GM12878 (cell line): Measurements from ENCODE around the gene HOXB3. TPM values are rescaled to one million over a fixed set of nuclear protein-coding genes. Genes with fewer than 3 reads are reported as not detected.

Experiments
- ATAC-seq: fragments of 200-7000 bp; cut with Tn5 transposase; 3 replicates; pipeline ENCODE4 v1.9.1; 2020; ENCODE audit warnings: mild to moderate bottlenecking, moderate library complexity
- BruUV-seq: library from RNA; stranded (reverse); fragments of 400-500 nt; replicated peaks from 2 replicates; lab custom pipeline; 2021; lab: Mats Ljungman, UMichigan
- CTCF ChIA-PET: fragments of 300-600 bp; sonication (Branson Sonifier 250); formaldehyde crosslinking; extraction: SDS; loops from one replicate; lab custom pipeline; 2021; ENCODE audit warnings: inconsistent platforms; lab: Yijun Ruan, JAX
- POLR2A ChIA-PET: fragments of 350-600 bp; formaldehyde crosslinking; extraction: SDS; loops from one replicate; lab custom pipeline; 2021; ENCODE audit warnings: inconsistent platforms; lab: Charles Lee
- RAD21 ChIA-PET: fragments of 300-600 bp; sonication (Branson Sonifier 250); formaldehyde crosslinking; loops from one replicate; lab custom pipeline; 2023; ENCODE audit warnings: antibody characterized with exemption; ENCODE audit not compliant: unreplicated experiment; lab: Charles Lee
- SMC1A ChIA-PET: fragments of 300-600 bp; sonication (Branson Sonifier 250); formaldehyde crosslinking; loops from one replicate; lab custom pipeline; 2023; ENCODE audit not compliant: unreplicated experiment, uncharacterized antibody; lab: Charles Lee
- DNase-seq: peaks from one replicate; pipeline ENCODE4 v3.0.0-alpha.2; 2011; ENCODE audit warnings: low read depth, low spot score
- FAIRE-seq: peaks from 3 replicates; lab custom pipeline; 2011; peaks lifted over from hg19 to GRCh38; lab: Jason Lieb, UNC
- H2AFZ ChIP-seq: 2 replicates; pipeline ENCODE4 v1.6.0; 2011; ENCODE audit warnings: low read depth, low read length, control low read depth; ENCODE audit not compliant: control insufficient read depth
- H3K27ac ChIP-seq: 2 replicates; pipeline ENCODE4 v1.5.1; 2011; ENCODE audit warnings: control low read depth; ENCODE audit not compliant: control insufficient read depth, insufficient read depth
- H3K27me3 ChIP-seq, 2 experiments: replicated peaks in 1 of 2; 2 replicates each; pipeline versions ENCODE4 v1.6.0 to v1.6.1; 2011; ENCODE audit warnings: low read length in 1 of 2; ENCODE audit not compliant: control insufficient read depth in 2 of 2, insufficient read depth in 2 of 2
- H3K36me3 ChIP-seq, 2 experiments: 2 replicates each; pipeline ENCODE4 v1.5.1; 2011; ENCODE audit warnings: low read length in 1 of 2; ENCODE audit not compliant: control insufficient read depth in 2 of 2, insufficient read depth in 2 of 2
- H3K4me1 ChIP-seq: 2 replicates; pipeline ENCODE4 v1.6.1; 2011; ENCODE audit warnings: mild to moderate bottlenecking, low read length, moderate library complexity, mixed read lengths; ENCODE audit not compliant: control insufficient read depth, insufficient read depth
- H3K4me2 ChIP-seq: 2 replicates; pipeline ENCODE4 v1.6.0; 2011; ENCODE audit warnings: control low read depth; ENCODE audit not compliant: control insufficient read depth, insufficient read depth
- H3K4me3 ChIP-seq: fragments of 200-600 bp; sonication (generic); 2 replicates; pipeline ENCODE4 v1.5.1; 2016
- H3K79me2 ChIP-seq: 2 replicates; pipeline ENCODE4 v1.6.0; 2011; ENCODE audit warnings: low read length; ENCODE audit not compliant: control insufficient read depth, insufficient read depth
- H3K9ac ChIP-seq: 2 replicates; pipeline ENCODE4 v1.8.0; 2011; ENCODE audit warnings: low read length, control low read depth, mixed read lengths; ENCODE audit not compliant: control insufficient read depth, insufficient read depth
- H3K9me3 ChIP-seq: replicated peaks from 3 replicates; pipeline ENCODE4 v1.5.1; 2011; ENCODE audit warnings: mild to moderate bottlenecking, low read length; ENCODE audit not compliant: control insufficient read depth, insufficient read depth
- H4K20me1 ChIP-seq: 2 replicates; pipeline ENCODE4 v1.6.0; 2011; ENCODE audit not compliant: control insufficient read depth, insufficient read depth
- BRCA1 ChIP-seq: IDR thresholded peaks from 2 replicates; pipeline ENCODE4 v1.6.1; 2011; ENCODE audit warnings: low read depth, low read length, improper control_type of control experiment
- FOXK2 ChIP-seq: fragments of 450-650 bp; IDR thresholded peaks from 2 replicates; pipeline ENCODE4 v1.6.1; 2017; ENCODE audit warnings: mild to moderate bottlenecking, moderate library complexity
- IRF4 ChIP-seq: IDR thresholded peaks from 2 replicates; pipeline ENCODE4 v1.6.1; 2011; ENCODE audit warnings: low read depth, low read length
- MEF2B ChIP-seq: fragments of 450-650 bp; IDR thresholded peaks from 2 replicates; pipeline ENCODE4 v1.6.1; 2018; ENCODE audit warnings: mild to moderate bottlenecking, moderate library complexity; ENCODE audit not compliant: partially characterized antibody, poor library complexity, severe bottlenecking
- NFXL1 ChIP-seq: fragments of 450-650 bp; IDR thresholded peaks from 2 replicates; pipeline ENCODE4 v1.6.1; 2017; ENCODE audit warnings: antibody characterized with exemption, mild to moderate bottlenecking, borderline replicate concordance
- PML ChIP-seq: IDR thresholded peaks from 2 replicates; pipeline ENCODE4 v1.6.1; 2012; ENCODE audit warnings: low read length, inconsistent platforms
- SMC3 ChIP-seq: IDR thresholded peaks from 2 replicates; pipeline ENCODE4 v1.6.1; 2011; ENCODE audit warnings: low read length, improper control_type of control experiment, borderline replicate concordance
- STAT1 ChIP-seq: fragments of 450-650 bp; conservative IDR thresholded peaks from 2 replicates; pipeline ENCODE4 v1.6.1; 2014; ENCODE audit warnings: antibody characterized with exemption, mild to moderate bottlenecking
- WRNIP1 ChIP-seq: IDR thresholded peaks from 2 replicates; pipeline ENCODE4 v1.6.1; 2011; ENCODE audit warnings: low read depth, low read length, improper control_type of control experiment, borderline replicate concordance
- ZNF384 ChIP-seq: IDR thresholded peaks from 2 replicates; pipeline ENCODE4 v1.6.1; 2012; ENCODE audit warnings: low read depth, mild to moderate bottlenecking, low read length, improper control_type of control experiment, borderline replicate concordance
- WGBS: methylation state at CpG from one replicate; pipeline ENCODE4 v1.1.6; 2016; ENCODE audit warnings: low lambda C conversion rate; ENCODE audit not compliant: insufficient replicate concordance, insufficient coverage; ENCODE audit errors: missing lambda C conversion rate; 5-methylcytosine and 5-hydroxymethylcytosine counted together
- in situ Hi-C: fragments of 300-500 bp; cut with MboI; formaldehyde crosslinking; loops from 9 replicates; pipeline ENCODE4 v1.14.3; 2018; ENCODE audit warnings: mixed read lengths
- intact Hi-C: fragments of 100-400 bp; cut with micrococcal nuclease; formaldehyde crosslinking; loops from one replicate; pipeline ENCODE4 v1.14.2; 2022; ENCODE audit not compliant: unreplicated experiment
- polyA plus RNA-seq, 11 experiments: library from polyadenylated mRNA; depleted of rRNA in 4 of 11; unstranded in 6 of 11; stranded (reverse) in 5 of 11; fragments of >200 nt; fragmentation: Nextera tagmentation in 4 of 11; fragmentation: Illumina TruSeq in 1 of 11; extraction: Ambion mirVana in 4 of 11; extraction: Trizol in 1 of 11; gene quantifications; 1 replicate in 1 of 11; 2 replicates in 10 of 11; pipeline versions ENCODE4 v1.2.1 to v1.2.3, GENCODE V29; 2011 to 2016; ENCODE audit warnings: inconsistent platforms in 2 of 11, missing spikeins in 2 of 11, low read depth in 1 of 11
- total RNA-seq, 4 experiments: library from RNA; depleted of rRNA in 3 of 4; stranded (reverse); fragments of >200 nt in 3 of 4; fragmentation: Illumina TruSeq in 1 of 4; extraction: Trizol in 1 of 4; gene quantifications; 2 replicates each; pipeline versions ENCODE4 v1.2.1 to v1.2.3, GENCODE V29; 2013 to 2021
- TF ChIP-seq, protein P1 (sequence below): fragments of 450-650 bp; IDR thresholded peaks from 2 replicates; pipeline ENCODE4 v1.6.1; 2017; ENCODE audit warnings: low read depth, mild to moderate bottlenecking, moderate library complexity
- TF ChIP-seq, protein P2 (sequence below): IDR thresholded peaks from 2 replicates; pipeline ENCODE4 v1.6.1; 2012; ENCODE audit warnings: mild to moderate bottlenecking, low read depth, low read length
- TF ChIP-seq, protein P3 (sequence below): fragments of 450-650 bp; IDR thresholded peaks from 2 replicates; pipeline ENCODE4 v1.6.1; 2018; ENCODE audit warnings: borderline replicate concordance, mild to moderate bottlenecking; ENCODE audit not compliant: partially characterized antibody

The HOXB3 gene
- total and polyA plus RNA-seq, 10 of the 15 experiments (the other 5 are each of a cell fraction or from before 2014, with no cell fraction given), result 0.19 to 7.7 (median 2.9) TPM

DNA sequence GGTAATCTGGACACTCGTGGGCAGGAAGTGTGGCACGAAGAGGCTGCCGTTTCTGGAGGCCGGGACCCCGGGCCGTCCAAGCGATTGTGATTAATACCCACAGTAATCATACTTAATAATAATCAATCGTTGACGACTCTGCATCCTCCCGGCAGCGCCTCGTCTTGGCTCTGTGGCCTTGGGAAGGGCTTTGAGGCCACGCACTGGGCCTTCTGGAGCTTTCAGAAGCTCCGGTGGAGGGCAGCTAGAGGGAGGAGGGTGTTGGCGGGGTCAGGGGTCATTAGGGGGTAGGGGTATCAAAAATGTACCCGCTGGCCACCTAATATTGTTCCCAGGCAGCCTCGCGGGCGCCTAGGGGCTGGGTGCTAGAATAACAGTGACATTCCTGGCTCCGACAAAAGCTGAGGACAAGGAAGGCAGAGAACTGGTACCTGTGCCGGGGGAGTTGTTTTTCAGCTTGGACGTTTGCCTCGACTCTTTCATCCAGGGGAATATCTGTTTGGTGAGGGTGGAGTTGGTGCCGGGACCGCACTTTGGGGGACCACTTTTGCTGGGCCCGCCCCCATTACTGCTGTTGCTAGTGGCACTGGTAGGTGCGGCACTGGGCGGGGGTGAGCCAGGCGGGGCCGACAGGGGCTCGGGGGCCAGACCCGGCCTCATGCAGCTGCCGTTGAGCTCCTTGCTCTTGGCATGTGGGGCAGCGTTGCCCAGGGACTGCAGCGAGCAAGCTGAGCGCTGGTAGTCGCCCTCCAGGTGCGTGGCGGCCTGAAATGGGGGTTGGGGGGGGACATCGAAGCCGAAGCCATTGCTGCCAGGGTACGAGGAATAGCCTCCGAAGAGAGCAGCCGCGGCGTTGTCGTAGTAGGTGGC lies 38.2 kb downstream of the HOXB3 start (continued):
- TF ChIP-seq, protein P1, sequence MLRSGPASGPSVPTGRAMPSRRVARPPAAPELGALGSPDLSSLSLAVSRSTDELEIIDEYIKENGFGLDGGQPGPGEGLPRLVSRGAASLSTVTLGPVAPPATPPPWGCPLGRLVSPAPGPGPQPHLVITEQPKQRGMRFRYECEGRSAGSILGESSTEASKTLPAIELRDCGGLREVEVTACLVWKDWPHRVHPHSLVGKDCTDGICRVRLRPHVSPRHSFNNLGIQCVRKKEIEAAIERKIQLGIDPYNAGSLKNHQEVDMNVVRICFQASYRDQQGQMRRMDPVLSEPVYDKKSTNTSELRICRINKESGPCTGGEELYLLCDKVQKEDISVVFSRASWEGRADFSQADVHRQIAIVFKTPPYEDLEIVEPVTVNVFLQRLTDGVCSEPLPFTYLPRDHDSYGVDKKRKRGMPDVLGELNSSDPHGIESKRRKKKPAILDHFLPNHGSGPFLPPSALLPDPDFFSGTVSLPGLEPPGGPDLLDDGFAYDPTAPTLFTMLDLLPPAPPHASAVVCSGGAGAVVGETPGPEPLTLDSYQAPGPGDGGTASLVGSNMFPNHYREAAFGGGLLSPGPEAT, result no peak

DNA sequence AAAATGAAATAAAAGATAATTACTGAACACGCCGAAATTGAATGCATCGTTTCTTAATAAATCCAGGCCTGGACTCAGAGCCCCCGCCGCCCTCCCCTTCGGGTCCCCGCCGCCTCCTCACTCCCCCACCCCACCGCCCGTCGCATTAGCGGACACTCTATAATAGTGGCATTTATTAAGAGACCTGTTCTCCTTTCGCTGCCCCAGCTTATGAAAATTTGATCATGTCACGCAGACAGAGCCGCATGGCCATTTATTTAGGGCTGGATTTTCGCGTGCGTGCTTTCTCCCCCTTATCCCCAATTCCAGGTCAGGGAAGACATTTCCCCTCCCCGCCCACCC lies 38.9 kb downstream of the HOXB3 start:
- POLR2A ChIA-PET, result no interaction called here
- Histone ChIP-seq H3K4me1 (peaks cover 3% of the 10 kb centered on the region), H2AFZ (no peak overlapping the region), H4K20me1 (no peaks in the 10 kb centered on the region), H3K79me2 (no peaks in the 10 kb centered on the region), H3K9me3 (no peaks in the 10 kb centered on the region), H3K36me3 (peaks cover 0 to 6% of the 10 kb centered on the region in 2 experiments; a peak in 2 of 4 replicates), H3K4me3 (no peak overlapping the region), H3K27me3 (no peaks in the 10 kb centered on the region), H3K4me2 (no peak overlapping the region), H3K9ac (no peak overlapping the region), H3K27ac (no peak overlapping the region)
- 100% methylated on average over 7 of the region's 19 CpGs for WGBS
- BruUV-seq, result no TSS peak
- SMC1A ChIA-PET, result interaction anchor here (0.6 kb wide), 2 partner anchors 26 to 40 kb away, joined by 3 read pairs; no protein-coding TSS in a partner anchor
- intact Hi-C loops, result no loop called here
- in situ Hi-C loops, result no loop called here
- no peak for DNase-seq
- CTCF ChIA-PET, result no interaction called here
- RAD21 ChIA-PET, result no interaction called here
- ATAC-seq, result no peak
- no peak for FAIRE-seq
- TF ChIP-seq ZNF384 (no peak), MEF2B (no peak), SMC3 (no peak), WRNIP1 (no peak), STAT1 (no peak), PML (no peak), FOXK2 (no peak), IRF4 (no peak), NFXL1 (no peak), BRCA1 (no peak)
- TF ChIP-seq, protein P2, sequence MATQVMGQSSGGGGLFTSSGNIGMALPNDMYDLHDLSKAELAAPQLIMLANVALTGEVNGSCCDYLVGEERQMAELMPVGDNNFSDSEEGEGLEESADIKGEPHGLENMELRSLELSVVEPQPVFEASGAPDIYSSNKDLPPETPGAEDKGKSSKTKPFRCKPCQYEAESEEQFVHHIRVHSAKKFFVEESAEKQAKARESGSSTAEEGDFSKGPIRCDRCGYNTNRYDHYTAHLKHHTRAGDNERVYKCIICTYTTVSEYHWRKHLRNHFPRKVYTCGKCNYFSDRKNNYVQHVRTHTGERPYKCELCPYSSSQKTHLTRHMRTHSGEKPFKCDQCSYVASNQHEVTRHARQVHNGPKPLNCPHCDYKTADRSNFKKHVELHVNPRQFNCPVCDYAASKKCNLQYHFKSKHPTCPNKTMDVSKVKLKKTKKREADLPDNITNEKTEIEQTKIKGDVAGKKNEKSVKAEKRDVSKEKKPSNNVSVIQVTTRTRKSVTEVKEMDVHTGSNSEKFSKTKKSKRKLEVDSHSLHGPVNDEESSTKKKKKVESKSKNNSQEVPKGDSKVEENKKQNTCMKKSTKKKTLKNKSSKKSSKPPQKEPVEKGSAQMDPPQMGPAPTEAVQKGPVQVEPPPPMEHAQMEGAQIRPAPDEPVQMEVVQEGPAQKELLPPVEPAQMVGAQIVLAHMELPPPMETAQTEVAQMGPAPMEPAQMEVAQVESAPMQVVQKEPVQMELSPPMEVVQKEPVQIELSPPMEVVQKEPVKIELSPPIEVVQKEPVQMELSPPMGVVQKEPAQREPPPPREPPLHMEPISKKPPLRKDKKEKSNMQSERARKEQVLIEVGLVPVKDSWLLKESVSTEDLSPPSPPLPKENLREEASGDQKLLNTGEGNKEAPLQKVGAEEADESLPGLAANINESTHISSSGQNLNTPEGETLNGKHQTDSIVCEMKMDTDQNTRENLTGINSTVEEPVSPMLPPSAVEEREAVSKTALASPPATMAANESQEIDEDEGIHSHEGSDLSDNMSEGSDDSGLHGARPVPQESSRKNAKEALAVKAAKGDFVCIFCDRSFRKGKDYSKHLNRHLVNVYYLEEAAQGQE, result no peak
- TF ChIP-seq, protein P3, sequence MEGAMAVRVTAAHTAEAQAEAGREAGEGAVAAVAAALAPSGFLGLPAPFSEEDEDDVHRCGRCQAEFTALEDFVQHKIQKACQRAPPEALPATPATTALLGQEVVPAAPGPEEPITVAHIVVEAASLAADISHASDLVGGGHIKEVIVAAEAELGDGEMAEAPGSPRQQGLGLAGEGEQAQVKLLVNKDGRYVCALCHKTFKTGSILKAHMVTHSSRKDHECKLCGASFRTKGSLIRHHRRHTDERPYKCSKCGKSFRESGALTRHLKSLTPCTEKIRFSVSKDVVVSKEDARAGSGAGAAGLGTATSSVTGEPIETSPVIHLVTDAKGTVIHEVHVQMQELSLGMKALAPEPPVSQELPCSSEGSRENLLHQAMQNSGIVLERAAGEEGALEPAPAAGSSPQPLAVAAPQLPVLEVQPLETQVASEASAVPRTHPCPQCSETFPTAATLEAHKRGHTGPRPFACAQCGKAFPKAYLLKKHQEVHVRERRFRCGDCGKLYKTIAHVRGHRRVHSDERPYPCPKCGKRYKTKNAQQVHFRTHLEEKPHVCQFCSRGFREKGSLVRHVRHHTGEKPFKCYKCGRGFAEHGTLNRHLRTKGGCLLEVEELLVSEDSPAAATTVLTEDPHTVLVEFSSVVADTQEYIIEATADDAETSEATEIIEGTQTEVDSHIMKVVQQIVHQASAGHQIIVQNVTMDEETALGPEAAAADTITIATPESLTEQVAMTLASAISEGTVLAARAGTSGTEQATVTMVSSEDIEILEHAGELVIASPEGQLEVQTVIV, result no peak
